ENCODE measurements around the gene CYB5RL. TPM values are rescaled to one million over a fixed set of nuclear protein-coding genes. Genes with fewer than 3 reads are reported as not detected.

CYB5RL gene
- total RNA-seq, 1 experiment from 2014 or later, result 13.1 TPM

DNA sequence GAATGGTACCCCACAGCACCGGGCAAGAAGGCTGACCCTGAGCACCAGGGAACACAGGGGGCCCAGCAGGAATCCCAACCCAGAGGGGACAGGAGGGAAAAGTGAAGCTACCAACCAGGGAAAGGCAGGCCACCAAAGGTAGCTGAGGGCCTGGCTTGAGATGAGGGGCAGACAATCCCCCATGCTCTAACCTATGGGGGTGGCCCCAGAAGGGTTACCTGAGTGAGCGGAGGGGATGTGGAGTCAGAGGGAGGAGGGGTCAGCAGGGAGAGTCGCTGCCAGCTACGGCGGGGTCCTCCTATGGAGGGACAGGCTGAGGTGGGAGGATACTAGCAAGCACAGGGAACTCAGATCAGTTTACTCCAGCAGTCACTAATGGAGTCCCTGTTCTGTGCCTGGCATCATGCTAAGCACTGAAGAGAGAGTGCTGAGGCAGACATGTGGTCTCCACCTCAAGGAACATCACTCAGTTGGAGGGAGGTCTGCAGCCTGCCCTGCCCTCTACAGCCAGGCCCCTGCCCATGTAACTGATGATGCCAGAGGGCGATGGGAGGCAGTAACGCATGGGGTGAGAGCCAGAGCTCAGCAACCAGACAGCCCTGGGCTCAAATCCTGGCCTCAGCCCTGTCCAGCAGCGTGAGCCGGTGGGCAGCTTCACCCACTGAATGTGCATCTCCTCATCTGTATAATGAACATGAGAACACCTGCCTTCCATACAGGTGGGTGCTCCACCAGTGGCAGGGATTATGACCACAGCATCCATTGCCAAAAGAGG lies 21.3 kb downstream of the CYB5RL start:
- Mint-ChIP-seq H3K9me3 (no peaks in the 10 kb centered on the region), H3K27ac (no peak overlapping the region), H3K27me3 (ENCODE audit: low read depth) (no peaks in the 10 kb centered on the region), H3K36me3 (no peaks in the 10 kb centered on the region), H3K4me1 (peaks cover 4% of the 10 kb centered on the region), H3K4me3 (no peak overlapping the region)
- CTCF ChIA-PET, result interaction anchor here (0.6 to 1.3 kb wide), 5 partner anchors 13 to 57 kb away, joined by 3 to 4 read pairs (median 3); no protein-coding TSS in a partner anchor
- no peak for DNase-seq (ENCODE audit: low spot score)
- TF ChIP-seq, protein P1, sequence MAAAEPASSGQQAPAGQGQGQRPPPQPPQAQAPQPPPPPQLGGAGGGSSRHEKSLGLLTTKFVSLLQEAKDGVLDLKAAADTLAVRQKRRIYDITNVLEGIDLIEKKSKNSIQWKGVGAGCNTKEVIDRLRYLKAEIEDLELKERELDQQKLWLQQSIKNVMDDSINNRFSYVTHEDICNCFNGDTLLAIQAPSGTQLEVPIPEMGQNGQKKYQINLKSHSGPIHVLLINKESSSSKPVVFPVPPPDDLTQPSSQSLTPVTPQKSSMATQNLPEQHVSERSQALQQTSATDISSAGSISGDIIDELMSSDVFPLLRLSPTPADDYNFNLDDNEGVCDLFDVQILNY (CRISPR knock-in tag; IDR thresholded peaks at IDR 0.05), result no peak
- TF ChIP-seq CREB1 (CRISPR knock-in tag; IDR thresholded peaks at IDR 0.05), result no peak
- TF ChIP-seq, protein P2, sequence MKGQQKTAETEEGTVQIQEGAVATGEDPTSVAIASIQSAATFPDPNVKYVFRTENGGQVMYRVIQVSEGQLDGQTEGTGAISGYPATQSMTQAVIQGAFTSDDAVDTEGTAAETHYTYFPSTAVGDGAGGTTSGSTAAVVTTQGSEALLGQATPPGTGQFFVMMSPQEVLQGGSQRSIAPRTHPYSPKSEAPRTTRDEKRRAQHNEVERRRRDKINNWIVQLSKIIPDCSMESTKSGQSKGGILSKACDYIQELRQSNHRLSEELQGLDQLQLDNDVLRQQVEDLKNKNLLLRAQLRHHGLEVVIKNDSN (CRISPR knock-in tag; IDR thresholded peaks at IDR 0.05), result no peak
- no peak for TF ChIP-seq KAT7 (CRISPR knock-in tag; IDR thresholded peaks at IDR 0.05; ENCODE audit: borderline replicate concordance)
- no peak for TF ChIP-seq FOXP4 (CRISPR knock-in tag; IDR thresholded peaks at IDR 0.05)
- TF ChIP-seq, protein P3, sequence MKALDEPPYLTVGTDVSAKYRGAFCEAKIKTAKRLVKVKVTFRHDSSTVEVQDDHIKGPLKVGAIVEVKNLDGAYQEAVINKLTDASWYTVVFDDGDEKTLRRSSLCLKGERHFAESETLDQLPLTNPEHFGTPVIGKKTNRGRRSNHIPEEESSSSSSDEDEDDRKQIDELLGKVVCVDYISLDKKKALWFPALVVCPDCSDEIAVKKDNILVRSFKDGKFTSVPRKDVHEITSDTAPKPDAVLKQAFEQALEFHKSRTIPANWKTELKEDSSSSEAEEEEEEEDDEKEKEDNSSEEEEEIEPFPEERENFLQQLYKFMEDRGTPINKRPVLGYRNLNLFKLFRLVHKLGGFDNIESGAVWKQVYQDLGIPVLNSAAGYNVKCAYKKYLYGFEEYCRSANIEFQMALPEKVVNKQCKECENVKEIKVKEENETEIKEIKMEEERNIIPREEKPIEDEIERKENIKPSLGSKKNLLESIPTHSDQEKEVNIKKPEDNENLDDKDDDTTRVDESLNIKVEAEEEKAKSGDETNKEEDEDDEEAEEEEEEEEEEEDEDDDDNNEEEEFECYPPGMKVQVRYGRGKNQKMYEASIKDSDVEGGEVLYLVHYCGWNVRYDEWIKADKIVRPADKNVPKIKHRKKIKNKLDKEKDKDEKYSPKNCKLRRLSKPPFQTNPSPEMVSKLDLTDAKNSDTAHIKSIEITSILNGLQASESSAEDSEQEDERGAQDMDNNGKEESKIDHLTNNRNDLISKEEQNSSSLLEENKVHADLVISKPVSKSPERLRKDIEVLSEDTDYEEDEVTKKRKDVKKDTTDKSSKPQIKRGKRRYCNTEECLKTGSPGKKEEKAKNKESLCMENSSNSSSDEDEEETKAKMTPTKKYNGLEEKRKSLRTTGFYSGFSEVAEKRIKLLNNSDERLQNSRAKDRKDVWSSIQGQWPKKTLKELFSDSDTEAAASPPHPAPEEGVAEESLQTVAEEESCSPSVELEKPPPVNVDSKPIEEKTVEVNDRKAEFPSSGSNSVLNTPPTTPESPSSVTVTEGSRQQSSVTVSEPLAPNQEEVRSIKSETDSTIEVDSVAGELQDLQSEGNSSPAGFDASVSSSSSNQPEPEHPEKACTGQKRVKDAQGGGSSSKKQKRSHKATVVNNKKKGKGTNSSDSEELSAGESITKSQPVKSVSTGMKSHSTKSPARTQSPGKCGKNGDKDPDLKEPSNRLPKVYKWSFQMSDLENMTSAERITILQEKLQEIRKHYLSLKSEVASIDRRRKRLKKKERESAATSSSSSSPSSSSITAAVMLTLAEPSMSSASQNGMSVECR (CRISPR knock-in tag; IDR thresholded peaks at IDR 0.05; ENCODE audit: borderline replicate concordance), result no peak
- TF ChIP-seq, protein P4, sequence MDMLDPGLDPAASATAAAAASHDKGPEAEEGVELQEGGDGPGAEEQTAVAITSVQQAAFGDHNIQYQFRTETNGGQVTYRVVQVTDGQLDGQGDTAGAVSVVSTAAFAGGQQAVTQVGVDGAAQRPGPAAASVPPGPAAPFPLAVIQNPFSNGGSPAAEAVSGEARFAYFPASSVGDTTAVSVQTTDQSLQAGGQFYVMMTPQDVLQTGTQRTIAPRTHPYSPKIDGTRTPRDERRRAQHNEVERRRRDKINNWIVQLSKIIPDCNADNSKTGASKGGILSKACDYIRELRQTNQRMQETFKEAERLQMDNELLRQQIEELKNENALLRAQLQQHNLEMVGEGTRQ (CRISPR knock-in tag; IDR thresholded peaks at IDR 0.05), result no peak
- no peak for TF ChIP-seq PRDM15 (CRISPR knock-in tag; IDR thresholded peaks at IDR 0.05)
- ATAC-seq, result no peak
- POLR2A ChIA-PET, result no interaction called here

DNA sequence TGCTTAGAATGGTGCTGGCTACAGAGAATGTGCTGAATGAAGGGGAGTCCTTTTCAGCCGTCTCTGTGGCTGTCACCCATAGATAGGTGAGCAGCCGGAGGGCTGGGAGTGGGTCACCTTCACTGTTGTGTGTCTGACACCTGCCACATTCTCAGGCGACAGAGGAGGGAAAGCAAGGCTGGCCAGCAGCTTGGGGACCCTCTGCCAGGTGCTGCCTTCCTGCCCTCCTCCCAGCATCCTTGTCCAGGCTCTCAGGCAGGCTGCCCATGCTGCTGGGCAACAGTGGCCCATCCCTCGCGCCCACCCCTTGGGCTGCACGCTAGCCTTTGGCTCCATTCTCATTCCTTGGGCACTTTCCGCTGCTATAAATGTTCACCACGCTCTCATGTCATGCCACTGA lies 22.1 kb downstream of the CYB5RL start:
- Mint-ChIP-seq H3K27ac (no peak overlapping the region), H3K4me1 (peaks cover 4% of the 10 kb centered on the region), H3K36me3 (no peaks in the 10 kb centered on the region), H3K9me3 (no peaks in the 10 kb centered on the region), H3K4me3 (no peak overlapping the region), H3K27me3 (ENCODE audit: low read depth) (no peaks in the 10 kb centered on the region)
- DNase-seq (ENCODE audit: low spot score) (no peak), ATAC-seq (no peak)
- CTCF ChIA-PET, result interaction anchor here (0.8 to 1.3 kb wide), 2 partner anchors 52 to 56 kb away, joined by 3 read pairs; no protein-coding TSS in a partner anchor
- POLR2A ChIA-PET, result no interaction called here
- TF ChIP-seq GTF2I (CRISPR knock-in tag; conservative IDR thresholded peaks at IDR 0.05) (no peak), FOXP1 (CRISPR knock-in tag; IDR thresholded peaks at IDR 0.05; ENCODE audit: borderline replicate concordance) (no peak), AFF4 (CRISPR knock-in tag; IDR thresholded peaks at IDR 0.05; ENCODE audit: borderline replicate concordance) (no peak), ZNF416 (CRISPR knock-in tag; IDR thresholded peaks at IDR 0.05) (no peak), ESRRA (CRISPR knock-in tag; IDR thresholded peaks at IDR 0.05; ENCODE audit: borderline replicate concordance) (no peak), TEAD4 (CRISPR knock-in tag; IDR thresholded peaks at IDR 0.05) (no peak), ZNF263 (CRISPR knock-in tag; IDR thresholded peaks at IDR 0.05; ENCODE audit: low read depth) (no peak), SMAD4 (CRISPR knock-in tag; IDR thresholded peaks at IDR 0.05) (no peak), MXD4 (CRISPR knock-in tag; IDR thresholded peaks at IDR 0.05; ENCODE audit: borderline replicate concordance) (no peak)

Data from WTC11 (cell line).